ENCODE measurements around the gene GCLC. TPM values are rescaled to one million over a fixed set of nuclear protein-coding genes. Genes with fewer than 3 reads are reported as not detected.

Gene GCLC
- total and polyA plus RNA-seq, 2 experiments from 2014 or later = 16.9 to 40.3 TPM

GRCh38 chr6:53520320-53520928 is 24.5 kb downstream of the GCLC start (continued):
- TF ChIP-seq ZNF462 (CRISPR knock-in tag; IDR thresholded peaks at IDR 0.05) (no peak), REST (IDR thresholded peaks at IDR 0.05; ENCODE audit: unreplicated experiment) (no peak), CREB1 (CRISPR knock-in tag; IDR thresholded peaks at IDR 0.05; ENCODE audit: low read depth) (no peak), ZNF114 (CRISPR knock-in tag; IDR thresholded peaks at IDR 0.05) (no peak), NANOG (IDR thresholded peaks at IDR 0.05; ENCODE audit: borderline replicate concordance) (no peak), EZH2phosphoT487 (IDR thresholded peaks at IDR 0.05; ENCODE audit: unreplicated experiment) (no peak)
